NCI-H526 (cell line): ENCODE measurements around the gene MYORG.

Source experiments
- DNase-seq, 2 experiments: peaks; one replicate each; lab custom pipeline; 2025; lab: John Stamatoyannopoulos, UW

MYORG gene

DNA sequence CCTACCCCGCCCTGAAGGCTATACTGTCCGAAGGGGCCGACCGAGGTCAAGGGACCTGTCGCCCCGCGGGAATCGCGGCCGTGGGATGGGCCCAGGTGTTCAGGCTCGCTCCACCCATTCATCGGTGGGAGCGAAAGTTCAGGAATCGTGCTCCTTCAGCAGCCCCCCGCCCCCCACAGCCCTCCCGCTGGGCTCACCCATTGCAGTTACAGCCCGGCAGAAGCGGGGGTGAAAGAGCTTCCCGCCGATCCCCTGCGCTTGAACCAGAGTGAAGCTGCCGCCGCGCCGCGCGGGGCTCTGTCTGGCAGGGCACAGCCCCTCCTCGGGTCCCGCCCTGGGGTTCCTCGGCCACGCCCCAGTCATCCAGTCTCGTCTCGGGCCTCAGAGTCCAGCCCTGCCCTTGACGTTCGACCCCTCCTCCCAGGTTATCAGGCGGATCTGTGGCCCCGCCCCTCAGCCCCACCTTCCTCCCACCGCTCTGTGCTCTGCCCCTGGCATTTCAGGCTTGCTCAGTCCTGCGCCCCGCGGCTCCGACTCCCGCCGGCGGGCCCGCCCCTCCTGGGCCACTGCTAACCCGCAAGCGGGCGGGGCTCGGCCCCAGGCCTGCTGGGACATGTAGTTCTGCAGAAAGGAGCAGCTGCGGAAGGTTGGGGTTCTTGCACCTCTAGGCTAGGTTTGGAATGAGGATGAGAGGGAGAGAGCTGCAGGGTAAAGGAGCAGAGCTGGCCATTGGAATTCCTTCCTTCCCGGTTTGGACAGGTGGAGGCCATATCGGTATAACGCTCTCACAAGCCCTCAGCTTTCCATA lies at the start of gene MYORG:
Gene MYORG, minus strand, starts transcription at position 303 of the 808 bp plus-strand sequence. CDS start 3,955 bp downstream, outside the sequence.
- peak; percentile 94 to 99 for DNase-seq

DNA sequence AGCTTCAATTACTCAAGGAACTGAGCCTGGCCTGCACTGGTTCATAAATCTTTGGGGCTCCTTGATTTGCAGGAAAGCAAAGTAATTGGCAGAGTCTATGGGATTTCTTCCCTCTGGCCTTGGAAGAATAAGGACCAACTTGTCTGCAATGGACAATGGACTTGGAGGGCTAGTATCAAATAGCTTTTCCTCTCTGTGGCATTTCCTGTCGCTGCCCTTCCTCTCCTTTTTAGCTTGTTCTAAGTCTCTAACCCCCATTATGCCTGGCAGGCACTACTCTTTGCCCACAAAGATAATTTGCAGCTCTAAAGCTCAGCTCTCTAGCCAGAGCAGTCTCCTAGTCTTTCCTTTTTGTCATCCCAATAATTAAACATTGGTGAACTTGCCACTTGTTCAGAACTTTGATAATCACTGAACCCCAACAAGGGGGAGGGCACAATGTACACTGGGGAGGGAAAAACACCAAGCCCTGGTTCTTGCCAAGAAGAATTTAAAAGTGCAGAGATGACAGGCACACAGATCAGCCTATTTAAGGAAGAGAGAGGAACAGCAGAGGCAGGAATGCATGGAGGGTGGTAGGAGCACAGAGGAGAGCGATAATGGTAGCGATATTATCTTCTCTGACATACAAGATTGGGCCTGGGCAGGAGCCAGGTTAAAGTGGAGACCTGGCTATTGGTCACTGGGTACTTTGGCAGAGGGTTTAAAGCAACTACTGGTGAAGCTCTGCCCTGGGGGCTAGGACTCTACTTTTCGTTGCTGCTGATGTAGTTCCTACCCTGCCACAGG lies 43.2 kb upstream of the MYORG start:
- no peak for DNase-seq

DNA sequence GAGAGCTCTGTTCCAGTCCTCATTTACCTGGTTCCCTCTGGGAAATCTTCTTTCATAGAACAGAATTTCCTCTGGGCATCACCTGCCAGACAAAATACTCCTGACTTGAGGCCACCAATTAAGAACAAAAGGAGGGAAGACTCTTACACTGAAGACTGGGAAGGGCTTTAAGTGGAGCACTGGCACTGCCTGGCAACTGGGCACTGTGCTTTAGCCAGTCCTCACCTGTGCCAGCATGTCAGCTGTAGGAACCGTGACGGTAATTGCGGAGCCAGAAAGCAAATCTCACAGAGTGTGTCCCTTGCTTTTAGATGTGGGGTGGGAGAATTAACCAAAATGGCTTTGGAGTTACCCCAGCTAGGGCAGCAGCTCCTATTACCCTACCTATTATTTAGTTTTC lies 41.0 kb upstream of the MYORG start:
- DNase-seq = no peak

DNA sequence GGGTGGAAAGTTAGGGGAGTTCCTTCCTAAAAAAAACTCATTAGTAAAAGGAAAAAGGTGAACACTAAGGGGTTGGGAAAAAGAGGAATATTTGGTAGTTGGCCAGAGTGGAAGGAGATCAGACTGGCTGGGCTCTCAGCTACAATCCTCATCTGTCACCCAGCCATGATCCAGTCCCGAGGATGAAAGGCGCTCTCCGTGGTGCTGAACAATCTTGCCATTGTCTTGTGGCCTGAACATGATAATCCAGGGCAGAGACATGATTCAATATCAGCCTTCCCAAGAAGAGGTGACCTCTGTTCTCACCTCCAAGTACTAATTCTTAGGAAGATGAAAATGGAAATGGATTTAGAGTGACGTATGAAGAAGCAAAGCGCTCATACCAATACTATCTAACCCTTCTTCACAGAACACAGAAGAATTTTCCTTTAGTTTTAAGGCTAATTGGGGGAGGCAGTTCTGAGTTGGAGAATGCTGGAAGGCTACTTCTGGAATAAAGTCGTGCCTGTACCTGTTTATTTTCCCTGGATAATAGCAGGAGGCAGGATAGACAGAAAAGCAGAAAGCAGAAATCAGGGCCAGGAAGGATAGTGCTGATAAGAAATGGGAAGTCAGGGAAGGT lies 36.6 kb upstream of the MYORG start:
- DNase-seq = no peak

DNA sequence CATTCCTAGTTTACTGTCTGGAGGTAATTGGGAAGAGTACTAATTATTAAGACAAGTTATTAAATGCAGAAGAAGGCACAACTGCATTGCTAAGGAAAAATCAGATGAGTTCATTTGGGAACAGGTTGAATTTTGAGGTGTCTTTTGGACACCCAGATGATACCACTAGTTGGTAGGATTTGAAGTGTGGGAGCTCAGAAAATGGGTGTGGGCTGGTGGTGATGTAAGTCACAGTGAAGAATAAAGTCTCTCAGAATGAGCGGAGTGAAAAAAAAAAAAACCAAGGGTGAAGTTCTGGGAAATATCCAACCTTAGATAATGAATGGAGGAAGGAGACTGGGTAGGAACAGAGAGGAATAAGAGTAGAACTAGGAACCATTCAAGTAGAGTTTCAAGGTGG lies 35.6 kb upstream of the MYORG start:
- DNase-seq = no peak

DNA sequence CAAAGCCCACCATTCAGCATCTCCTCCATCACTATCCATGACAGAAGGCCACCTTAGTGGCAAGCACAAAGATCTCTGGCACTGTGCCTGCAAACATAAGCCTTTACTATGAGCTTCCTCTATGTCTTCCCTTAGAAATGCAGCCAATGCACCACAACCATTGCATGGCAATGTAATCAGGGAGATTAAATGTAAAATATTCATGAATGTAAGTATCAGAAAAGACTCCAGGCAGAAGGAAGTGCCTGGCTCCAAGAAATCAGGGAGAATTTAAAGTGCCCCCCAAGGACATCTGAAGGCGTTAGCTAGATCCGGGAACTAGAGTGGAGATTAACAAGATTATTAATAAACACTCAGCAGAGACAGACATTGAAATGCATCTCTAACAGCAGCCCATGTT lies 32.5 kb upstream of the MYORG start:
- no peak for DNase-seq

DNA sequence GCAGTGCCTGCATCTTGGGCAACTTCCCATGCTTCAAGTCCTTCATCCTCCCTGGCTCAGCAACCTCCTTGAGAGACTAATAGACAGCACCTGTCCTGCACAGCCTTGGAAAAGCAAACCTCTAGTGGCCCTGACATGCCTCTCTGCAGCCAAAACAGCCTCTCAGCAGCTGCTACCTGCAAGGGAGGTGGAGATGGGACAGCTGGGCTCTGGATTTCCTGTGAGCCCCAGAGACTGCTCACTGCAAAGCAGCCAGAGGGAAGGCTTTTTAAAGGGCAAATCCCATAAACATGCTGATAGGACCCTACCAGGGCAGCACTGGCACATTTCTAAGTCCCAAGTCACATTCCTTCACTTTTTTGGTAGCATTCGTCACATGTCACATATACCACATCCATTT lies 31.5 kb upstream of the MYORG start:
- DNase-seq = no peak

DNA sequence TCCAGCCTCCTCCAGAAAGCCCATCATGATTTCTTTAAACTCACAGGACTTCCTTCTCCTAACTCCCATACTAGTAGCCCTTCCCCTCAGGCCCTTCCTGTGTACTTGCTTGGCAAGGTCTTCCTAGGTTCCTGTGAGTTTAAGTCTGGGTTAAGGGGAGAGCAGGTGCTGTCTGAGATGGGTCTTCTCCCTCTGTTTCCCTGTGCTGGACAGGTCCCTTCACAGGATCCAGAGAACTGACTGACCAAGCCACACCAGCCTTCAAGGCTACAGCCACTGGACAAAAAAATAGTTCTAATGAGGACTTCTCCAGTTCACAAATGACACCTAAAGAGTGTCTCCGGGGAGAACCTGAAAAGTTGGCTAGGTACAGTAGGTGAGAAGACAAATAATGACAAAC lies 29.5 kb upstream of the MYORG start:
- DNase-seq = no peak

DNA sequence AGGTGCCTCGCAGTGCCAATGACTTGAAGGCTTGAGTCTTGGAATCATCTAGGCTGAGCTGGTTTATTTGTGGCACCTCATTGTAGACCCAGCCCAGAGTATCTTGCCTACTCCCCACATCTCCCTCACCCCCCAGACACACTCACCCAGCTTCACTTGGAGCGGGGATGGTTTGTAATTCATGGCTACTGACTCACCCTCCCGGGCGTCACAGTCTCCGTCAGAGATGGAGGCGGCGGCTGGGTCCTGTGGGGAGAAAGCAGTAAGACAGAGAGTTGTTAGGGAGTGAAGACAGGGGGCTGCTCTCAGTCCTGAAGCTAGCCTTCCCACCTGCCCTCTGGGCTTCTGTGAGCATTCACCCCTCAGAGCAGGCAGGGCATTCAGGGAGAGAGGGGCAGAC lies 29.0 kb upstream of the MYORG start:
- DNase-seq = no peak

DNA sequence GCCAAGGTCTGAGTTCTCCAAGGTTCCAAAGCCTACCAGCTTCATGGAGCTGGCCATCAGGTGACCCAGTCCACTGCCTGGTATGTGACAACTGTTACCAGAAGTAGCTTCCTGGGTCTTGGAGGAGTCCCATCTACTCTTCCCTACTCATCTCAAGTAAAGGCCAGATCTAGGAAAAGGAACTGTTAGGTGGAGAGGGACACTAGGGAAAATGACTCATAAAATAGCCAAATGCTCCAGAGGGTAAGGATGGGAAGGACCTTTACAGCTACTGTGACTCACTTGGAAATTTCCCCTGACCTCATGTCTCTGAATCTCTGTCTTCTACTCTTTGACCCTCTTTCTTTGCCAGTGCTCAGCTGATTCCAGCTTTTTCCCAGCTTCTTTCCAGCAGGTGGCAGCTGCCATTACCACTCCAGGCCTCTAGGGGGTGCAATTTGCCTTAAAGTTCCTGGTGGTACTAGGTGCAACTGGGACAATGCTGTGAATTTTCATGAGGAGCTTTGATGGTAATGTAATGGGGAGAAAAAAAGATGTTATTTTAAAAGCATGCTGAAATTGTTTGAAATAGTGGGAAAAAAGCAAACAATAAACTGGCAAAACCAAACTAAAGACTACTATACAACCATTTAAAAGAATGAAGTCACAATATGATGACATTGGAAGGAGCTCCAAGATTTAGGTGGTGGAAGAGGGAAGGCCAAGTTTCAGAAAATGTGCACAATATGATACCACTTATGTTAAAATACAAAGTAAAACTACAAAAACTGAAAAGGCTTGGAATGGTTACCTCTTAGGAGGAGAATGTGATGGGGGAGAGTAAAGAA lies 27.1 kb upstream of the MYORG start:
- DNase-seq = peak; percentile 14 to 77

DNA sequence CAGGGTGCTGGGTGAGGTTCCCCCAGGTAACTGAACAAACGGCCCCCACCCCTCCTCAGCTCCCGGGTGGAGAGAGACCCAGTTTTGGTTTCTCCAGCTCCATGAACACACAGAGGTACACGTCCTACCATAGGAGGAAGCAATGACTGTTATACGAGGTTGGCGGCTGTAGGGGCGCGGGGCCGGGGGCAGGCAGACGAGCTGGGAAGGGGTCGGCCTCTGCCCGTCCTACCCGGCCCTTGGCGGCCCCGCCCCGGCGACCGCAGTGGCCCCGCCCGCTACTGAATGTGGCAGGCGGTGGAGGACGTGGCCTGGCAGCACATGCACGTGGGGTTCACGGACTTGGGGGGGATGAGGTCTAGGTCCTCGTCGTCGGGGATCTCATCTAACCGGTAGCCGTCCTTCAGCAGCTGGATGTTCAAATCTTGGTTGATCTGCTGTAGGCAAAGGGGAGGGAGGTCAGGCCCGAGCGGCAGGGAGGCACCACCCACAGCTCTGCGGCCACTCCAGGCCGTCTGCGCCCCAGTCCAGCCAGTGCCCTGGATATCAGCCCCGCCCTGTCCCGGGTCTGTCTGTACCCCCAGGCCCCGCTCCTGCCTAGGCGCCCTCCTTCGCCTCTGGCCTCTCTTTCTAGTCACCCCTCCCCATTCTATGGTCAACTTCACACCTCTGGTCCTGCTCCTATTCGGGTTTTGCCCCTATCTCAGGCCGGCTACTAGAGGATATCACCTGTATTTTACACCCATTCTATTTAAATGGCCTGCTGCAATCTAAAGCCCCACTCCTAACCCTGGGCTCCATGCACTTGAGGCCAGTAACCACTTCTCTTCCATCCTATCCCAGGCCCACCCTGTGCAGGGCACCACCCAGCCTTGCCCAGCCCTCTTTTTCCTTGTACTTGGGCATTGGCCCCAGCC lies 24.2 kb upstream of the MYORG start:
- no peak for DNase-seq

DNA sequence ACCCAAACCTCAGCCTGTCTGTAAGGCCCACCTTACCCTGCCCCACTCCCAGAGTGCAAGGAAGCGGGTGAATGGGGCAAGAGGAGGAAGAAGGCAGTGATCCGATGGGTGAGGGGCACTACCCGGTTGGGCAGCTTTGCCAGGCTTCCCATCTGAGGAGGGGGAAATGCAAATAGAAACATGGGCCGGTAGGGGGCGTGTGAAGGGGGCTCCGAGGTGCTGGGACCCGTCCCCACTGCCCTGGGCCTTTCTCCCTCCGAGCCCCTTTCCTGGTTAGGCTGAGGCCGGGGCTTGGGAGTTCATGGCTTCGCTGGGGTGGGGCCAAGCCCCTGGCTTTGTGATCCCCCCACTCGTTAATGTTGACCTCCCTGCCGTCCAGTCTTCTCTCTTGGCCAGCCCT lies 23.6 kb upstream of the MYORG start:
- no peak for DNase-seq

DNA sequence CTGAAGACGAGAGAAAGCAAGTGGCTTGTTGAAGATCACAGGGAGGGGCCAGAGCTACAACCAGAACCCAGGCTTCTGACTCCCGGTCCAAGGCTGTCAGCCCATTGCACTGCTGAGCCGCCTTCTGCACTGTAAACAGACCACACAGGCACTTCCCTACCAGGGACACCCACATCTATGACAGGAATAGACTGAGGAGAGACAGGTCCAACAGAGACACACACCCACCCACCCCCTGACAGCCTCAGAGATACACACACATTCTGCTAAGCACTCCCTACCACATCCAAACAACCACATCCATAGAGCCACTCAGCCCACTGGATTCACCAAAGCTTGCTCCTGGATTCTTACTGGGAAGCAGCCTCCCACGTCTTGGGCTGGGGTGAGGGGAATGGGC lies 23.0 kb upstream of the MYORG start:
- DNase-seq = no peak

DNA sequence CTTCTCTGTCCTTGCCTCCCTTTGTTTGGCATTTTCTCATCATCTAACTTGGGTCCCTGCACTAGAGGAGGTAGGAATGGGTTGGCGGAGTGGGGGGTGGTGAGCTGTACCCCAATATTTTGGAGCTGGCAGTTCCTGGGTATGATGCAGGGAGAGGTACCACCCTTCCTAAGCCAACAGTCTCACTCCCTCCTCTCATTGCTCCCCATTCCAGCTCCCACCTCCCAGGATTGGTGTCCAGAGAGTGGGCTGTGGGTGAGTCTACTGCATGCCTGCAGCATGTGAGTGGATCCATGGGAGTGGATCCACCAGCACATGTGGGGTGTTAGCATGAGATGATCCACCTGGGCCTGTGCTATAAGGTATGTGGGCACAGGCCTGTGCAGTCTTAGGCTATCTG lies 22.2 kb upstream of the MYORG start:
- DNase-seq = no peak

DNA sequence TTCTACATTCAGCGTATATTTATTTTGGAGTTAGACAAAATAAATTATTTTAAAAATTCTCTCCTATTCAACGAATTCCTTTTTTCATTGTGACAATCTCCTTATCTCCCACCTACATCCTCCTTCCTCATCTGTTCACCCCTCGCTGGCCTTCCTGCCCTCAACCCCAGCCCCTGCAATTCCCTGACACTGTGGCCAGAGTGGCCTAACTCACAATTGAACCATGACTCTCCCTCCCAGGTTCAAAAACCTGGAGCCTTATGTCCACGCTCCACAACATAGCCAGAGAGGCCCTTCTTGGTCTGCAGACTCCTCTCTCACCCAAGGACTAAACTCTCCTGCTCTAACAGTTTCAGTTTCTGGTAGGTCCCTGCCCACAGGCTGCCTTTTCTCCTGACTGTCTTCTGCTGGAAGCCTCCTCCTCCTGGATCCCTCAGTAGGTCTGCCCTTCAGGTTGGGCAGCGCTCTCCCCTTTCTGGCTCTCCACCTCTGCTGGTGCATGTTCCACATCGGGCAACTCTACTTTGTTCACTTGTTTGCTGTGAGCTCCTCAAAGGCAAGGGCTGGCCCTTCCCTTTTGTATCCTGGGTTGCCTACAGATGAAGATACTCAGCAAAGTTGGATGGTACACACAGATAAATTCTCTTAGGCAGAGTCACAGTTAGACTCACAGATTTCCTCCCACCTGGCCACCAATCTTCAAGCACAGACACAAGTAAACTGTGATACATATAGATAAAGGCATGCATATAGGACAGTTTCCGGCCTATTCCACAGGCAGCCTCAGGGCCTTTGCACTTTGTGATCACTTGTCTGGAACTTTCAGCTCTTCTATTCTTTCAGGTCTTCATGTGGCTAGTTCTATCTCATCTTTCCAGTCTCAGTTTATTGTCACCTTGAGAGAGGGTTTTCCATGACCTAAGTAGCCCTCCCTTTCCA lies 19.8 kb upstream of the MYORG start:
- no peak for DNase-seq

DNA sequence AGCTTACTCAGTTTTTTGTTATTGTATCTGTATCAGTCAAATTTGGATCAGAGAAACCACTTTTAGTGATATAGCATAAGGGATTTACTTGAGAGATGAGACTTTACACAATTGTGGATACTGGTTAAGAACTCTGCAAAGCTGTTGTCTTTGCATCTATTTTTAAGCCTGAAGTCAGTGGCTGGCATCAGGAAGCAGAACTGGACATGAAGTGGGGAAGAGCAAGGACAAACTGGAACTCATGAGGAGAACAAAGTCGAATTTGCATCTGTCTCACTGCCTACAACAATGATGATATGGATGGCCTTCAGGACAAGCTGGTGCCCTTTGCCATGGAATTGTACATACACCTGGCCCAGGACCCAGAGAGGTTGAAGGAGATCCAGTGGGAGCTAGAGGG lies 15.8 kb upstream of the MYORG start:
- DNase-seq = no peak

DNA sequence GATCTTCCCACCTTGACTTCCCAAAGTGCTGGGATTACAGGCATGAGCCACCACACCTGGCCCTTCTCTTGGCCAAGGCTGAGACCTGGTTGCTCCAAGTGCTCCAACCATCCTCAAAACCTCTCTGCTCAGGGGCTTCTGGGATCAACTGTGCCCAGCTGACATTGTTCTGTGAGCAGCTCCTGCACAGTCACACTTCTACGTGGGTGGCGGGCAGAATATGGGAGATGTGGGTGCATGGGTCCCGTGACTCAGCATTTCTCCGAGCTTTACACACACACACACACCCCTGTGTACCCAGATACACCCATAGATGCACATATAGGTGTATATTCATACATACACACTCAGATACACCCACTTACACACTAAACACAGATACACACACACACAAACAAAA lies 10.5 kb upstream of the MYORG start:
- no peak for DNase-seq

DNA sequence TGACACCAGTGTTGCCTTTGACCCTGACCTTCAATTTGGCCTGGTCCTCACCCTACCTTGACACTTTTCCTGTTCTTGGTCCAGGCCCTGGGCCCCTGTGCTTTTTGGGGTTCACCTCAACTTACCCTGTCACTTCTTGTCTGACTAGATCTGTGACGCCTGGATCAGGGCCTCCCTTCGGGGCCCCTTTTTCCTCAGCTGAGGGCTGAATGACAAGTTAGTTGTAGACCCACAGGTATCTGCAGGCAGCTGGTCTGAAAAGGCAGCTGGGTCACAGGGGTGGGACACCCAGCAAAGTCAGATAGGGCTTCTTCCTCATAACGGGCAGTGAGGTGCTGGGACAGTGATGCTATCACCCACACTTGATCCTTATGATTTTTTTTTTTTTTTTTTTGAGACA lies 10.0 kb upstream of the MYORG start:
- no peak for DNase-seq

DNA sequence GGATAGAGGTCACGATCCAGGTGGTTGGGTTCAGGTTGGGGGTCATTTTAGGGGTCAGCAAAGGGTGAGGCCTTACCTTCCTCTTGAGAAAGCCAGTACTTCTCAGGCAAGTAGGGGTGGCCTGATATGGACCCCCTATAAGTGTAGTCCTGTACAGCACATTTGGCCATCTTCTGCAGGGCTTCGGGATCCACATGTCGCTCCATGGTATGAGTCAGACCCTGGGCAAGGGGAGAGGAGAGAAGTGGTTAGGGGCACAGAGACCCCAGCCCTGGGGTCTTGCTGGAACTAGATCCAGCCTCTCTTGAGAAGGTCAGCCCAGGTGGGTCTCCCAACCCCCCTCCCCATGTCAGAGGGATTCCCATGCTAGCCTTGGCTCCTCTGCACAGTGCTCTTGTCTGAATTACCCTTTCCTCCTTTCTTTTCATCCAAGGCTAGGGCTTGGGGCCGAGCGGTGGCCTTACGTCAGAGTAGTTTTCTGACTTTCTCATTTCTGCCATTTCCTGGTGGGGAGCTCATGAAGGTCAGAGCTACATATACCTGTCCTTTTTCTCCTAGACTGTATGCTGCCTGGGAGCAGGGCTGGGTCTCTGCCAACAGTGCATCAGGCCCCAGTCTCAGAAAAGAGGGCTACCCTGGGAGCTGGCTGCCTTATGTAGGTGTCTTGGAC lies 9.0 kb upstream of the MYORG start:
- DNase-seq = no peak
